ENCODE results near the gene ROBO3. TPM values are rescaled to one million over a fixed set of nuclear protein-coding genes. Genes with fewer than 3 reads are reported as not detected.

Gene ROBO3
- total RNA-seq, 1 donor from 2014 or later: 12.6 TPM

- peaks cover 25% of the 10 kb centered on the region for H3K4me1 ChIP-seq
- H3K79me2 ChIP-seq (ENCODE audit: low read depth): no peaks in the 10 kb centered on the region
- peaks cover 11% of the 10 kb centered on the region for H3F3A ChIP-seq (ENCODE audit: low read depth)
- peaks cover 76% of the 10 kb centered on the region for H3K27me3 Mint-ChIP-seq (ENCODE audit: insufficient read depth, low read depth)
- H3K4me3 ChIP-seq: no peak overlapping the region
- no peaks in the 10 kb centered on the region for H3K36me3 ChIP-seq
- H3K36me3 Mint-ChIP-seq: no peaks in the 10 kb centered on the region
- no peak for TF ChIP-seq CTCF (IDR thresholded peaks at IDR 0.05)
- TF ChIP-seq EZH2phosphoT487 (IDR thresholded peaks at IDR 0.05): no peak
- no peak for TF ChIP-seq EZH2 (IDR thresholded peaks at IDR 0.05)
- H3K4me3 Mint-ChIP-seq: no peak overlapping the region
- no peak overlapping the region for H3K27ac Mint-ChIP-seq
- peaks cover 98% of the 10 kb centered on the region for H3K27me3 ChIP-seq
- no peak overlapping the region for H3K9ac ChIP-seq
- DNase-seq (ENCODE audit: low spot score): no peak
- H2AFZ ChIP-seq (replicated peaks): no peak overlapping the region
- H3K9me3 ChIP-seq (ENCODE audit: low read depth): no peaks in the 10 kb centered on the region
- no peak overlapping the region for H3K27ac ChIP-seq
- H3K4me2 ChIP-seq: no peak overlapping the region
- no peaks in the 10 kb centered on the region for H3K9me3 Mint-ChIP-seq
- peaks cover 27% of the 10 kb centered on the region for H3K4me1 Mint-ChIP-seq
- peaks cover 17% of the 10 kb centered on the region for H4K20me1 ChIP-seq (ENCODE audit: low read depth)
Measured at GRCh38 chr11:124869856-124870387, 4.7 kb downstream of the ROBO3 start.

GRCh38 chr11:124870430-124870829, 5.2 kb downstream of the ROBO3 start:
- H3K4me1 ChIP-seq: peaks cover 20% of the 10 kb centered on the region
- H2AFZ ChIP-seq (replicated peaks): no peak overlapping the region
- peaks cover 17% of the 10 kb centered on the region for H4K20me1 ChIP-seq (ENCODE audit: low read depth)
- no peak overlapping the region for H3K9ac ChIP-seq
- H3F3A ChIP-seq (ENCODE audit: low read depth): peaks cover 10% of the 10 kb centered on the region
- no peak overlapping the region for H3K4me2 ChIP-seq
- DNase-seq (ENCODE audit: low spot score): no peak
- H3K36me3 ChIP-seq: no peaks in the 10 kb centered on the region
- no peak overlapping the region for H3K27ac ChIP-seq
- no peaks in the 10 kb centered on the region for H3K9me3 ChIP-seq (ENCODE audit: low read depth)
- no peak overlapping the region for H3K4me3 ChIP-seq
- peaks cover 26% of the 10 kb centered on the region for H3K4me1 Mint-ChIP-seq
- peaks cover 98% of the 10 kb centered on the region for H3K27me3 ChIP-seq
- no peaks in the 10 kb centered on the region for H3K36me3 Mint-ChIP-seq
- H3K27ac Mint-ChIP-seq: no peak overlapping the region
- H3K9me3 Mint-ChIP-seq: no peaks in the 10 kb centered on the region
- H3K27me3 Mint-ChIP-seq (ENCODE audit: insufficient read depth, low read depth): peaks cover 78% of the 10 kb centered on the region
- H3K4me3 Mint-ChIP-seq: no peak overlapping the region
- TF ChIP-seq EZH2phosphoT487 (IDR thresholded peaks at IDR 0.05): no peak
- TF ChIP-seq EZH2 (IDR thresholded peaks at IDR 0.05): no peak
- TF ChIP-seq CTCF (IDR thresholded peaks at IDR 0.05): no peak
- H3K79me2 ChIP-seq (ENCODE audit: low read depth): no peaks in the 10 kb centered on the region

- no peak for DNase-seq (ENCODE audit: low spot score)
- Mint-ChIP-seq H3K4me3 (no peak overlapping the region), H3K4me1 (peaks cover 25% of the 10 kb centered on the region), H3K27ac (no peak overlapping the region), H3K9me3 (no peaks in the 10 kb centered on the region), H3K27me3 (ENCODE audit: insufficient read depth, low read depth) (peaks cover 62% of the 10 kb centered on the region), H3K36me3 (no peaks in the 10 kb centered on the region)
- Histone ChIP-seq H3K4me1 (peaks cover 11% of the 10 kb centered on the region), H3K27me3 (peaks cover 85% of the 10 kb centered on the region), H4K20me1 (ENCODE audit: low read depth) (peaks cover 11% of the 10 kb centered on the region), H3K9me3 (ENCODE audit: low read depth) (no peaks in the 10 kb centered on the region), H3K79me2 (ENCODE audit: low read depth) (no peaks in the 10 kb centered on the region), H3K27ac (no peak overlapping the region), H3F3A (ENCODE audit: low read depth) (peaks cover 18% of the 10 kb centered on the region), H3K9ac (no peak overlapping the region), H3K4me3 (no peak overlapping the region), H2AFZ (replicated peaks) (no peak overlapping the region), H3K36me3 (no peaks in the 10 kb centered on the region), H3K4me2 (no peak overlapping the region)
- TF ChIP-seq EZH2phosphoT487 (IDR thresholded peaks at IDR 0.05) (no peak), EZH2 (IDR thresholded peaks at IDR 0.05) (no peak), CTCF (IDR thresholded peaks at IDR 0.05) (no peak)
Measured at GRCh38 chr11:124872280-124872679, 7.0 kb downstream of the ROBO3 start.
